Panc1 (cell line): ENCODE data around the gene DIAPH2. TPM values are rescaled to one million over a fixed set of nuclear protein-coding genes. Genes with fewer than 3 reads are reported as not detected.

Experiments used
- ATAC-seq: fragments of 200-7000 bp; cut with Tn5 transposase; 2 replicates; pipeline ENCODE4 v1.9.1; 2020; ENCODE audit warnings: mild to moderate bottlenecking, moderate library complexity
- BruUV-seq: library from RNA; stranded (reverse); fragments of 400-500 nt; replicated peaks from 2 replicates; lab custom pipeline; 2021; lab: Mats Ljungman, UMichigan
- CTCF ChIA-PET: fragments of 300-600 bp; sonication (Branson Sonifier 250); formaldehyde crosslinking; loops from one replicate; lab custom pipeline; 2022; ENCODE audit warnings: antibody characterized with exemption; lab: Charles Lee
- POLR2A ChIA-PET: fragments of 300-600 bp; sonication (Branson Sonifier 250); formaldehyde crosslinking; loops from one replicate; lab custom pipeline; 2022; ENCODE audit warnings: antibody characterized with exemption; lab: Charles Lee
- DNase-seq: peaks from one replicate; pipeline ENCODE4 v3.0.0-alpha.2; 2010; ENCODE audit warnings: low read depth, low spot score
- H3K27ac ChIP-seq: 2 replicates; pipeline ENCODE4 v1.5.1; 2011; ENCODE audit warnings: mild to moderate bottlenecking, low read length, inconsistent platforms
- H3K27me3 ChIP-seq: fragments of 200-500 bp; sonication (Bioruptor generic); 2 replicates; pipeline ENCODE4 v1.6.0; 2014; ENCODE audit warnings: low read length, inconsistent platforms; ENCODE audit not compliant: control insufficient read depth, insufficient read depth
- H3K36me3 ChIP-seq: fragments of 200-500 bp; sonication (Bioruptor generic); 2 replicates; pipeline ENCODE4 v1.5.1; 2014; ENCODE audit warnings: inconsistent platforms, mild to moderate bottlenecking, low read length, moderate library complexity; ENCODE audit not compliant: control insufficient read depth, insufficient read depth
- H3K4me1 ChIP-seq: 2 replicates; pipeline ENCODE4 v1.5.1; 2011; ENCODE audit warnings: inconsistent platforms, mild to moderate bottlenecking, low read length, moderate library complexity; ENCODE audit not compliant: control insufficient read depth, insufficient read depth
- H3K4me3 ChIP-seq, 2 experiments: 2 replicates each; pipeline ENCODE4 v1.5.1; 2011 to 2012; ENCODE audit warnings: low read depth in 2 of 2, low read length in 2 of 2, mild to moderate bottlenecking in 2 of 2, inconsistent platforms in 1 of 2, moderate library complexity in 1 of 2
- H3K9me3 ChIP-seq: fragments of 200-500 bp; sonication (Bioruptor generic); 2 replicates; pipeline ENCODE4 v1.5.1; 2014; ENCODE audit warnings: low read depth, mild to moderate bottlenecking, inconsistent platforms, low read length, moderate library complexity; ENCODE audit not compliant: control insufficient read depth, insufficient read depth
- POLR2AphosphoS5 ChIP-seq: IDR thresholded peaks from 2 replicates; pipeline ENCODE4 v1.6.1; 2012; ENCODE audit warnings: mild to moderate bottlenecking, low read depth, low read length, moderate library complexity
- SIN3A ChIP-seq: IDR thresholded peaks from 2 replicates; pipeline ENCODE4 v1.6.1; 2012; ENCODE audit warnings: low read depth, mild to moderate bottlenecking, low read length, moderate library complexity, borderline replicate concordance; ENCODE audit not compliant: insufficient read depth
- TCF7L2 ChIP-seq: IDR thresholded peaks from 2 replicates; pipeline ENCODE4 v1.6.1; 2011; ENCODE audit warnings: mild to moderate bottlenecking, low read depth, low read length, inconsistent platforms
- in situ Hi-C: cut with HindIII; loops from 2 replicates; pipeline ENCODE4 v1.10.0; 2016; ENCODE audit warnings: low sequenced_read_pairs, low pct_unique_long_range_greater_than_20kb
- intact Hi-C: fragments of 100-400 bp; cut with micrococcal nuclease; formaldehyde crosslinking; loops from one replicate; pipeline ENCODE4 v1.10.0; 2022; ENCODE audit not compliant: unreplicated experiment
- total RNA-seq: library from RNA; stranded (reverse); gene quantifications from one replicate; pipeline ENCODE4 v1.2.1, GENCODE V29; 2021; ENCODE audit not compliant: unreplicated experiment
- TF ChIP-seq, protein P1 (sequence below): fragments of 450-650 bp; IDR thresholded peaks from 2 replicates; pipeline ENCODE4 v1.5.1; 2017; ENCODE audit warnings: mild to moderate bottlenecking
- TF ChIP-seq, protein P2 (sequence below), 2 experiments: IDR thresholded peaks; 2 replicates each; pipeline ENCODE4 v1.6.1; 2011 to 2012; ENCODE audit warnings: low read depth in 2 of 2, control low read depth in 1 of 2, low read length in 1 of 2, mild to moderate bottlenecking in 1 of 2, moderate library complexity in 1 of 2; ENCODE audit not compliant: insufficient read depth in 1 of 2

DIAPH2 gene
- total RNA-seq, 1 experiment from 2014 or later, result 17.0 TPM

DNA sequence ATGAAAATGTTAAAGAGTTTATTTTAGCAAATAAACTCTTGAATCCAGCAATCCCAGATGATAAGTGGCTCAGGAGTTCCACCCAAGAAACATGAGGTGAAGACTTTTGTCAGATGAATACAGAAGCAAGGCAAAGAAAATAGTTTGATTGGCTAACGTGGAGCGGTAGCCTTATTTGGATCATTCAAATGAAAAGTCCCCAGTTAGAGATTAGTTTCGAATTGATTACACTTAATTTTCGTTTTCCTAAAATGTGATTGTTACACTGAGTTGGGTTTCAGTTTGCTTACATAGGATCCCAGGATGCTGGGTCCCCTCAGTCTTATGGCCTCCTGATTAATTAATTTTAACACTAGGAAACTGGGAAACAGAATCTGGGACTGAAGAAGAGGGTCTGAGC, 122.7 kb downstream of the DIAPH2 start:
- ChIA-PET CTCF (no interaction called here), POLR2A (no interaction called here)
- intact Hi-C loops (no loop called here), in situ Hi-C loops (no loop called here)
- H3K27me3 ChIP-seq, result no peaks in the 10 kb centered on the region
- DNase-seq (no peak), ATAC-seq (no peak)
- H3K4me1 ChIP-seq, result no peaks in the 10 kb centered on the region
- H3K4me3 ChIP-seq, result no peak overlapping the region
- TF ChIP-seq SIN3A, result no peak
- TF ChIP-seq, protein P1, sequence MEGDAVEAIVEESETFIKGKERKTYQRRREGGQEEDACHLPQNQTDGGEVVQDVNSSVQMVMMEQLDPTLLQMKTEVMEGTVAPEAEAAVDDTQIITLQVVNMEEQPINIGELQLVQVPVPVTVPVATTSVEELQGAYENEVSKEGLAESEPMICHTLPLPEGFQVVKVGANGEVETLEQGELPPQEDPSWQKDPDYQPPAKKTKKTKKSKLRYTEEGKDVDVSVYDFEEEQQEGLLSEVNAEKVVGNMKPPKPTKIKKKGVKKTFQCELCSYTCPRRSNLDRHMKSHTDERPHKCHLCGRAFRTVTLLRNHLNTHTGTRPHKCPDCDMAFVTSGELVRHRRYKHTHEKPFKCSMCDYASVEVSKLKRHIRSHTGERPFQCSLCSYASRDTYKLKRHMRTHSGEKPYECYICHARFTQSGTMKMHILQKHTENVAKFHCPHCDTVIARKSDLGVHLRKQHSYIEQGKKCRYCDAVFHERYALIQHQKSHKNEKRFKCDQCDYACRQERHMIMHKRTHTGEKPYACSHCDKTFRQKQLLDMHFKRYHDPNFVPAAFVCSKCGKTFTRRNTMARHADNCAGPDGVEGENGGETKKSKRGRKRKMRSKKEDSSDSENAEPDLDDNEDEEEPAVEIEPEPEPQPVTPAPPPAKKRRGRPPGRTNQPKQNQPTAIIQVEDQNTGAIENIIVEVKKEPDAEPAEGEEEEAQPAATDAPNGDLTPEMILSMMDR, result no peak
- H3K9me3 ChIP-seq, result no peaks in the 10 kb centered on the region
- H3K36me3 ChIP-seq, result no peaks in the 10 kb centered on the region
- H3K27ac ChIP-seq, result no peak overlapping the region
- no TSS peak for BruUV-seq

DNA sequence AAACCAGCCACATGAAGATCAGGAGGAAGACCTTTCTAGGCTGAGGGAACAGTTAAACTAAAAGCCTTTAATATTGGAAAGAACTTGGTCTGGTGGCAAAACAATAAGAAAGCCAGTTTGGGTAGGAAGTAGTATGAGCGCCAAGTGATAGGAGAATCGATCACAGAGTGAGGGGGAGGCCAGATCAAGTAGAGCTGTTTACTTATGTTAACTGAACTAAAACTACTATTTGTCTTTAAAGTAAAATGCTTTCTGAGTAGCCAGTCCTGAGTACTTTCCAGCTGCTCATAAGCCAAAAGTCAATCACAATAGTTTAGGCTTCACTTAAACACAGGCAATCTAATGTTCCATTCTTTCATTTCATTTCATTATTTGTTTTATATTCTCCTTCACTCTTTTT, 136.3 kb downstream of the DIAPH2 start:
- Histone ChIP-seq H3K27ac (no peak overlapping the region), H3K27me3 (no peaks in the 10 kb centered on the region), H3K9me3 (no peaks in the 10 kb centered on the region), H3K4me1 (no peaks in the 10 kb centered on the region), H3K4me3 (no peak overlapping the region), H3K36me3 (no peaks in the 10 kb centered on the region)
- in situ Hi-C loops (no loop called here), intact Hi-C loops (no loop called here)
- no TSS peak for BruUV-seq
- DNase-seq (no peak), ATAC-seq (no peak)
- POLR2A ChIA-PET, result no interaction called here
- CTCF ChIA-PET, result no interaction called here
- TF ChIP-seq TCF7L2 (no peak), POLR2AphosphoS5 (no peak), SIN3A (no peak)
- TF ChIP-seq, protein P2, sequence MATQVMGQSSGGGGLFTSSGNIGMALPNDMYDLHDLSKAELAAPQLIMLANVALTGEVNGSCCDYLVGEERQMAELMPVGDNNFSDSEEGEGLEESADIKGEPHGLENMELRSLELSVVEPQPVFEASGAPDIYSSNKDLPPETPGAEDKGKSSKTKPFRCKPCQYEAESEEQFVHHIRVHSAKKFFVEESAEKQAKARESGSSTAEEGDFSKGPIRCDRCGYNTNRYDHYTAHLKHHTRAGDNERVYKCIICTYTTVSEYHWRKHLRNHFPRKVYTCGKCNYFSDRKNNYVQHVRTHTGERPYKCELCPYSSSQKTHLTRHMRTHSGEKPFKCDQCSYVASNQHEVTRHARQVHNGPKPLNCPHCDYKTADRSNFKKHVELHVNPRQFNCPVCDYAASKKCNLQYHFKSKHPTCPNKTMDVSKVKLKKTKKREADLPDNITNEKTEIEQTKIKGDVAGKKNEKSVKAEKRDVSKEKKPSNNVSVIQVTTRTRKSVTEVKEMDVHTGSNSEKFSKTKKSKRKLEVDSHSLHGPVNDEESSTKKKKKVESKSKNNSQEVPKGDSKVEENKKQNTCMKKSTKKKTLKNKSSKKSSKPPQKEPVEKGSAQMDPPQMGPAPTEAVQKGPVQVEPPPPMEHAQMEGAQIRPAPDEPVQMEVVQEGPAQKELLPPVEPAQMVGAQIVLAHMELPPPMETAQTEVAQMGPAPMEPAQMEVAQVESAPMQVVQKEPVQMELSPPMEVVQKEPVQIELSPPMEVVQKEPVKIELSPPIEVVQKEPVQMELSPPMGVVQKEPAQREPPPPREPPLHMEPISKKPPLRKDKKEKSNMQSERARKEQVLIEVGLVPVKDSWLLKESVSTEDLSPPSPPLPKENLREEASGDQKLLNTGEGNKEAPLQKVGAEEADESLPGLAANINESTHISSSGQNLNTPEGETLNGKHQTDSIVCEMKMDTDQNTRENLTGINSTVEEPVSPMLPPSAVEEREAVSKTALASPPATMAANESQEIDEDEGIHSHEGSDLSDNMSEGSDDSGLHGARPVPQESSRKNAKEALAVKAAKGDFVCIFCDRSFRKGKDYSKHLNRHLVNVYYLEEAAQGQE (IDR thresholded peaks at IDR 0.05; ENCODE audit: insufficient read depth in 1 of 2, low read depth in 2 of 2, low read length in 1 of 2), result no peak
- TF ChIP-seq, protein P1, result no peak

DNA sequence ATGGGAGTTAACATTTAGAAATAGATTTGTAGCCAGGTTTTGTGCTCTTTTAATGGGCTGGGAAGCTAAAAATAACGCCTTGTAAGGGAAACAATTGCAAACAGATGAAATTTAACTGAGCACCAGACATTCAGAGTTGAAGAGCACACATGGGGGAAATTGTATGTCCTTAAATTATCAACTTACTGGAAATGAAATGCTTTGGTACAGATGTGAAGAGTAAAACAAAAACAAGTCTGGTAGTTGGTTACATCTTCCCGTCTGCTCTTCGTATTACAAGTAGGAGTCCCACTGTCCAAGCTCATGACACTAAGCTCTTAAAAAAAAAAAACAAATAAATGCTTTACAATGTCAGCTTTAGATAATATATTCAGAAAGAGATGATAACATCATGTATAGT, 139.5 kb downstream of the DIAPH2 start:
- TF ChIP-seq, protein P1, result no peak
- TF ChIP-seq SIN3A (no peak), TCF7L2 (no peak), POLR2AphosphoS5 (no peak)
- TF ChIP-seq, protein P2 (IDR thresholded peaks at IDR 0.05; ENCODE audit: insufficient read depth in 1 of 2, low read depth in 2 of 2, low read length in 1 of 2), result no peak
- intact Hi-C loops, result no loop called here
- Histone ChIP-seq H3K27me3 (no peaks in the 10 kb centered on the region), H3K9me3 (no peaks in the 10 kb centered on the region), H3K36me3 (no peaks in the 10 kb centered on the region), H3K27ac (no peak overlapping the region), H3K4me3 (no peak overlapping the region), H3K4me1 (no peaks in the 10 kb centered on the region)
- in situ Hi-C loops, result no loop called here
- DNase-seq (no peak), ATAC-seq (no peak)
- CTCF ChIA-PET, result no interaction called here
- BruUV-seq, result no TSS peak
- POLR2A ChIA-PET, result no interaction called here
